Astrocyte (in vitro differentiated cells and primary cell): ENCODE data around the gene PGD. TPM values are rescaled to one million over a fixed set of nuclear protein-coding genes. Genes with fewer than 3 reads are reported as not detected.

Experiments used
- DNase-seq: peaks from one replicate; pipeline ENCODE4 v3.0.0-alpha.2; 2010; ENCODE audit warnings: low read depth
- FAIRE-seq: peaks from 2 replicates; lab custom pipeline; 2011; peaks lifted over from hg19 to GRCh38; lab: Jason Lieb, UNC
- H2AFZ ChIP-seq: 2 replicates; pipeline ENCODE4 v1.6.0; 2012; ENCODE audit warnings: low read depth, low read length, inconsistent platforms
- H3K27ac ChIP-seq: 2 replicates; pipeline ENCODE4 v1.5.1; 2011; ENCODE audit warnings: low read depth, low read length, inconsistent platforms
- H3K27me3 ChIP-seq: 2 replicates; pipeline ENCODE4 v1.6.0; 2011; ENCODE audit warnings: low read length, inconsistent platforms; ENCODE audit not compliant: insufficient read depth
- H3K36me3 ChIP-seq: 2 replicates; pipeline ENCODE4 v1.5.1; 2011; ENCODE audit warnings: low read length, inconsistent platforms; ENCODE audit not compliant: insufficient read depth
- H3K4me1 ChIP-seq: 2 replicates; pipeline ENCODE4 v1.5.1; 2011; ENCODE audit warnings: low read length, inconsistent platforms; ENCODE audit not compliant: insufficient read depth
- H3K4me2 ChIP-seq: 2 replicates; pipeline ENCODE4 v1.6.0; 2012; ENCODE audit warnings: low read length, inconsistent platforms
- H3K4me3 ChIP-seq: 2 replicates; pipeline ENCODE4 v1.5.1; 2011; ENCODE audit warnings: low read depth, mild to moderate bottlenecking, low read length, inconsistent platforms; ENCODE audit not compliant: insufficient read depth
- H3K79me2 ChIP-seq: 2 replicates; pipeline ENCODE4 v1.6.0; 2012; ENCODE audit warnings: mild to moderate bottlenecking, low read length, inconsistent platforms; ENCODE audit not compliant: insufficient read depth
- H3K9ac ChIP-seq: 2 replicates; pipeline ENCODE4 v1.6.0; 2012; ENCODE audit warnings: mild to moderate bottlenecking, low read length, inconsistent platforms
- H3K9me3 ChIP-seq: 2 replicates; pipeline ENCODE4 v1.5.1; 2012; ENCODE audit warnings: low read depth, mild to moderate bottlenecking, low read length, inconsistent platforms; ENCODE audit not compliant: insufficient read depth
- H4K20me1 ChIP-seq: 2 replicates; pipeline ENCODE4 v1.6.0; 2012; ENCODE audit warnings: low read length, inconsistent platforms; ENCODE audit not compliant: insufficient read depth
- H3K27ac Mint-ChIP-seq: one replicate; pipeline ENCODE4 v1.8.0; 2021; ENCODE audit warnings: mild to moderate bottlenecking, mixed read lengths; ENCODE audit not compliant: unreplicated experiment
- H3K27me3 Mint-ChIP-seq: one replicate; pipeline ENCODE4 v1.8.0; 2021; ENCODE audit warnings: low read depth, mixed read lengths; ENCODE audit not compliant: unreplicated experiment
- H3K36me3 Mint-ChIP-seq: one replicate; pipeline ENCODE4 v1.8.0; 2021; ENCODE audit warnings: low read depth, mixed read lengths; ENCODE audit not compliant: unreplicated experiment
- H3K4me1 Mint-ChIP-seq: one replicate; pipeline ENCODE4 v1.8.0; 2021; ENCODE audit warnings: low read depth, mixed read lengths; ENCODE audit not compliant: unreplicated experiment
- H3K4me3 Mint-ChIP-seq: one replicate; pipeline ENCODE4 v1.8.0; 2021; ENCODE audit warnings: mild to moderate bottlenecking, moderate library complexity, mixed read lengths; ENCODE audit not compliant: unreplicated experiment
- H3K9me3 Mint-ChIP-seq: one replicate; pipeline ENCODE4 v1.8.0; 2021; ENCODE audit warnings: mild to moderate bottlenecking, mixed read lengths; ENCODE audit not compliant: unreplicated experiment
- CTCF ChIP-seq: IDR thresholded peaks from 2 replicates; pipeline ENCODE4 v1.5.1; 2011; ENCODE audit warnings: low read depth, mild to moderate bottlenecking, inconsistent platforms, low read length, moderate library complexity; ENCODE audit not compliant: insufficient read depth
- EZH2 ChIP-seq: IDR thresholded peaks from 2 replicates; pipeline ENCODE4 v1.6.1; 2012; ENCODE audit warnings: mild to moderate bottlenecking, low read length, inconsistent platforms; ENCODE audit not compliant: insufficient read depth
- total RNA-seq: library from RNA; stranded (reverse); gene quantifications from 2 replicates; pipeline ENCODE4 v1.2.1, GENCODE V29; 2021

PGD gene
- total RNA-seq, 1 donor from 2014 or later: 224 TPM

DNA sequence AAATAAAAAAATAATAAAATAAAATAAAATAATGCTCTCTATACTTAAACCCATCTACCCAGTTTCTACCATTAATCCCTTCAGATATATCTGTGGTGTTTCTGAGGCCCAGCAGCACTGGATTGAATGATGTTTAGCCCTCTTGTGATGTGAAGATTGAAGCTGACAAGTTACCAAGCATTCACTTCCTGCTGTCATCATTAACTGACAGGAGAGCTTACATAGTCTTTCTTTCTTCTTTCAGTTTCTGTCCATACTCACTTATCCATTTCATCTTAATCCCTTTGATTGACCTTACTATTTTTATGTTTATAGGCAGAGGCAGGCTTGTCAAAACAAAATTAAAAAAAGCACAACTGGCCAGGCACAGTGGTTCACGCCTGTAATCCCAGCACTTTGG is 38.8 kb upstream of the PGD start:
- Histone ChIP-seq H3K36me3 (peaks cover 17% of the 10 kb centered on the region), H3K27ac (no peak overlapping the region), H3K27me3 (no peaks in the 10 kb centered on the region), H3K9ac (no peak overlapping the region), H3K4me2 (no peak overlapping the region), H3K9me3 (no peaks in the 10 kb centered on the region), H3K79me2 (no peaks in the 10 kb centered on the region), H2AFZ (no peak overlapping the region), H3K4me1 (no peaks in the 10 kb centered on the region), H3K4me3 (no peak overlapping the region), H4K20me1 (no peaks in the 10 kb centered on the region)
- no peaks in the 10 kb centered on the region for H3K9me3 Mint-ChIP-seq
- no peaks in the 10 kb centered on the region for H3K4me1 Mint-ChIP-seq
- H3K4me3 Mint-ChIP-seq: no peak overlapping the region
- DNase-seq: no peak
- TF ChIP-seq CTCF (no peak), EZH2 (no peak)
- H3K36me3 Mint-ChIP-seq: peaks cover 16% of the 10 kb centered on the region
- H3K27ac Mint-ChIP-seq: no peak overlapping the region
- no peaks in the 10 kb centered on the region for H3K27me3 Mint-ChIP-seq
- no peak for FAIRE-seq

DNA sequence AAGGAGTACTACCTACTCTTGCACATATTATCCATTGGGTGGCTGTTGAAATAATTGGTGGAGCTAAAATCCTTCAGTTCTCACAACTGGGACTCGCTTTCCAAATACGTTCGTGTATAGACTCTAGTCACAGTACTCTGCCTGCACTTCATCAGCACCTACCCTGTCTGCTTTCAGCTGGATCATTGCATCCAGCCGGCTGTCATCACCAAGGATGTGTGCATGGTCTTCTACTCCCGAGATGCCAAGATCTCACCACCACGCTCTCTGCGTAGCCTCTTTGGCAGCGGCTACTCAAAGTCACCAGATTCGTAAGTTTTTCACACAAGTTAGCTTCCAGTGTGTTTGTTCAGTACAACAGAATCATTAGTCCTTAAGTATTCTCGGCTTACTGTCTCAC is 37.3 kb upstream of the PGD start:
- H3K36me3 ChIP-seq: peaks cover 23% of the 10 kb centered on the region
- Mint-ChIP-seq H3K36me3 (peaks cover 25% of the 10 kb centered on the region), H3K4me1 (no peaks in the 10 kb centered on the region), H3K4me3 (no peak overlapping the region), H3K9me3 (no peaks in the 10 kb centered on the region), H3K27me3 (no peaks in the 10 kb centered on the region), H3K27ac (no peak overlapping the region)
- no peak overlapping the region for H3K4me2 ChIP-seq
- H3K79me2 ChIP-seq: no peaks in the 10 kb centered on the region
- H3K9ac ChIP-seq: no peak overlapping the region
- FAIRE-seq (no peak), DNase-seq (no peak)
- no peak overlapping the region for H3K4me3 ChIP-seq
- H3K27me3 ChIP-seq: no peaks in the 10 kb centered on the region
- H2AFZ ChIP-seq: no peak overlapping the region
- H3K4me1 ChIP-seq: no peaks in the 10 kb centered on the region
- no peaks in the 10 kb centered on the region for H3K9me3 ChIP-seq
- no peak overlapping the region for H3K27ac ChIP-seq
- TF ChIP-seq CTCF: no peak
- no peak for TF ChIP-seq EZH2
- no peaks in the 10 kb centered on the region for H4K20me1 ChIP-seq

GRCh38 chr1:10368194-10368593 is 30.7 kb upstream of the PGD start:
- Histone ChIP-seq H3K36me3 (peaks cover 19% of the 10 kb centered on the region), H3K4me2 (no peak overlapping the region), H4K20me1 (no peaks in the 10 kb centered on the region), H3K4me1 (no peaks in the 10 kb centered on the region), H3K9me3 (no peaks in the 10 kb centered on the region), H3K27me3 (no peaks in the 10 kb centered on the region), H3K79me2 (no peaks in the 10 kb centered on the region), H3K27ac (no peak overlapping the region), H3K9ac (no peak overlapping the region), H3K4me3 (no peak overlapping the region), H2AFZ (no peak overlapping the region)
- Mint-ChIP-seq H3K4me1 (no peaks in the 10 kb centered on the region), H3K36me3 (peaks cover 25% of the 10 kb centered on the region), H3K27ac (no peak overlapping the region), H3K27me3 (no peaks in the 10 kb centered on the region), H3K9me3 (no peaks in the 10 kb centered on the region), H3K4me3 (no peak overlapping the region)
- DNase-seq (no peak), FAIRE-seq (no peak)
- no peak for TF ChIP-seq CTCF
- no peak for TF ChIP-seq EZH2
